ENCODE results near the gene GLT1D1.
A peak's percentile ranks its signal among the peaks of the same experiment; 100 is the strongest.
"Not testable (repeated sequence)": the region's sequence is repeated elsewhere in the genome, so short reads cannot be mapped to it uniquely, and the experiment has no call there.

Gene GLT1D1

DNA sequence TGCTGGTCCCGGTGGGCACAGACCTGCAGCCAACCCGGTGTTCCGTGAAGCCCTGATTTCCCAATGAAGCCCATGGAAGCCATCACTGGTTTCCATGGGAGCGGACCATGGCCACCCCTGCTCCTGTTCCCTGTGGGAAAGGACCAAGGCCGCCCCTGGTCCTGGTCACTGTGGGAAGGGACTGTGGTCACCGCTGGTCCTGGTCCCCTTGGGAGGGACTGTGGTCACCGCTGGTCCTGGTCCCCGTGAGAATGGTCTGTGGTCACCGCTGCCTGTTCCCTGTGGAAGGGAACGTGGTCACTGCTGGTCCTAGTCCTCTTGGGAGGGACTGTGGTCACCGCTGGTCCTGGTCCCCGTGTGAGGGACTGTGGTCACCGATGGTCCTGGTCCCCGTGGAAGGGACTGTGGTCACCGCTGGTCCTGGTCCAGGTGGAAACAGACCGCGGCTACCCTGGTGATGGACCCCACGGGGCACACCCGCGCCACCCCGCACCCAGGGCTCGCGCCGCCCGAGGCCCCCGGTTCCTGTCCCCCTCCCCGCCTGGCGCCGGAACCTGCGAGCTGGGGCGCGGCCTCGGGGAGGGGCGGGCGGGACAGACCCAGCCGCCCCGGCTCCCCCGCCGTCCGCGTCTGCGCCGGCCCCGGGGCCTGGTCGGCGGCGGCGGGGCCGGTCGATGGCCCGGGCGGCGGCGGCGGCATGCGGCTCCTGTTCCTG lies at the start of gene GLT1D1:
Gene GLT1D1 (plus strand): TSS at position 594 of the 715 bp plus-strand sequence. CDS start 104 bp downstream, at position 698.
- no peak for DNase-seq

DNA sequence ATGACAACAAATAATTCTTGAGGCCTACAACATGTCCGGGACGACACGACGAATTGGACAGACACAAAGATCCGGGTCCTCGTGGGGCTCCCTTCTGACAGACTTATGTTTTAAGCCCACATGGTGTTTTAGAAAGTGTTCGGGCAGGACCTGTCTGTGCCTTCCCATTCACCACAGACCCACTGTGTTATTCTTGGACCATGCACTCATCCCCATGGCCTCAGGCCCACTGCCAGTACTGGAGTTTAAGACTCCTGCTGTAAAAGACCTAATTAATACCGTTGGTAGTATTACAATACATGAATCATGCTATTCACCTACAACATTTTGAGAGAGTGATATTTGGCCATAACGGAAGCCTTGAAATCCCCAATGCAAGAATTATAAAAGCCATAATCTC lies 49.5 kb upstream of the GLT1D1 start:
- DNase-seq, result no peak

DNA sequence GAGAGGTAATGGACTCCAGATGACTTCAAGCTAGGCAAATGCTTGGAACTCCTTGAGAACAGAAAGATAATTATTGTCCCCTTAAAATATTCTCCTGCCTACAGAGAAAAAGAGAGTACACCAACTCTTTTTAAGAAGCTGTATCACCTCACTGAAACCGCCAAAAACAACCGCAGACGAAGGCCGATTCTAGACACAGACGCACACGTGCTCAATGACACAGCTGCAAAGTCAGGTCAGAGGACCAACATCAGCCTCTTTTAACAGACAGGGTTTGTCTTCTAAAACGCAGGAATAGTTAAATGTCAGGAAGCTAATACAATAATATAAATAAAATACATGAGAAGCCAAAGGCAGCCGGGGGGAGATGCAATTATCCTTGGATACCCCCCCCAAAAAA lies 48.5 kb upstream of the GLT1D1 start:
- no peak for DNase-seq

DNA sequence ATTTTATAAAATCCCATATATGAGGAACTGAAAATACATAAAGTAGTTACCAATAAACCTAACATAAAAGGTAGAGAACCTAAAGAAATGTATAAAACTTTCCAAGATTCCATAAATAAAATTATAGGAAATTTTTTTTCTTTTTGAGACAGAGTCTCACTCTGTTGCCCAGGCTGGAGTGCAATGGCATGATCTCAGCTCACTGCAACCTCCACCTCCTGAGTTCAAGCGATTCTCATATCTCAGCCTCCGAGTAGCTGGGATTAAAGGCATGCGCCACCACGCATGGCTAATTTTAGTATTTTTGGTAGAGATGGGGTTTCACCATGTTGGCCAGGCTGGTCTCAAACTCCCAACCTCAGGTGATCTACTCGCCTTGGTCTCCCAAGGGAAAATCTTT lies 47.9 kb upstream of the GLT1D1 start:
- not testable (repeated sequence) for DNase-seq

DNA sequence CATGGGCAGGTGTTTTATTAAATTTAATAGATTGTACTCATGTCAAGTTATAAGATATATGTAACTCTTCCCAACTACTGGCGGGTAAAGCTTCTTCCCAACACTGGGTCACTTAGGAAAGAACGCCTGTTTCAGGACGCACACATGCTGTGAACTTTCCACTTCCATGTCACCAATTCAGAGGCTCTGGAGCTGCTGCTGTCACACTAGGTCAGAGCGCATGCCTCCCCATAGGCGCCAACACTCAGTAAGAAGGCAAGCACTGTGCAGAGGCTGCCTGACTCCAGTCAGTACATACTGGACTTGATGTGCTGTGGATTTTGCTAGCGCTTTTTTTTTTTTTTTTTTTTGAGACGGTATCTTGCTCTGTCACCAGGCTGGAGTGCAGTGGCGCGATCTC lies 46.7 kb upstream of the GLT1D1 start:
- DNase-seq, result no peak

DNA sequence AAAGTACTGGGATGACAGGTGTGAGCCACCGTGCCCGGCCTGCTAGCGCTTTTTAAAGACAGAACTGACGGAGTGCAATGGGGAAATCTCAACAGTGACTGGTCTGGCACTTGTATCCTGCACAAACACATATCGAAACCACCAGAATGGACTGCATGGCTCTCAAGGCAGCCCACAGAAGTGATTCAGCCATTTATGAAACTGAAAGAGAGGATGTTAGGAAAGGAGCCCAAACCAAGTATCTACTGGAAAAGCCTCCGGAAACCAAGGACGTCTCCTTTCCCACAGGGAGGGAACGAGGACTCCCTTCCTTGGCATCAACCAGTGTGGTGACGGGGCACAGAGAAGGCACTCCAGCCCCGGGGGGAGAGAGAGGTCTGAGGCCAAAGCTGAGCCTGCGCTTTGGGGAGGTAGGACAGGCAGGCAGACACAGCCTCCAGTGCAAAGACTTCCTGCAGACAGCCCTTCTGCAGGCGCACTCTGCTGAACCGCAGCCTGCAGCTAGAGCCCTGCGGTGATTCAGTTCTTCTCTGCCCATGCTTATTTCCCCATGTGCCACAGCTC lies 46.0 kb upstream of the GLT1D1 start:
- no peak for DNase-seq

DNA sequence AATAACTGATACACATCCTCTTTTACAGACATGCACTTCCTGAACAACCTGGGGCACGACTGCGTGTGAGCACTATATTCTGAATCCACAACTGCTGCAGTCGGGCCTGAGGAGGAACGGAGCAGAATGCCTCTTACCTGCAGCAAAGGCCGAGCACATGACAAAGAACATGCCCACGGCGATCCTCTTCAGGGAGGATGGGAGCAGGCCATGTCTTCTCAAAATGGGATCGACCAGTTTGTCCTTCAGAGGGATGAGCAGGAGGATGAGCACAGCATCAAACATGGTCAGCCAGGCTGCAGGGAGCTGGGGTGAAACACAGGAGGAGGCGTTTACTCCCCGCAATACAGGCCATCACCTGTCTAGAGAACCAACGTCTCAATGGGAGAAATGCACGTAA lies 44.6 kb upstream of the GLT1D1 start:
- no peak for DNase-seq

DNA sequence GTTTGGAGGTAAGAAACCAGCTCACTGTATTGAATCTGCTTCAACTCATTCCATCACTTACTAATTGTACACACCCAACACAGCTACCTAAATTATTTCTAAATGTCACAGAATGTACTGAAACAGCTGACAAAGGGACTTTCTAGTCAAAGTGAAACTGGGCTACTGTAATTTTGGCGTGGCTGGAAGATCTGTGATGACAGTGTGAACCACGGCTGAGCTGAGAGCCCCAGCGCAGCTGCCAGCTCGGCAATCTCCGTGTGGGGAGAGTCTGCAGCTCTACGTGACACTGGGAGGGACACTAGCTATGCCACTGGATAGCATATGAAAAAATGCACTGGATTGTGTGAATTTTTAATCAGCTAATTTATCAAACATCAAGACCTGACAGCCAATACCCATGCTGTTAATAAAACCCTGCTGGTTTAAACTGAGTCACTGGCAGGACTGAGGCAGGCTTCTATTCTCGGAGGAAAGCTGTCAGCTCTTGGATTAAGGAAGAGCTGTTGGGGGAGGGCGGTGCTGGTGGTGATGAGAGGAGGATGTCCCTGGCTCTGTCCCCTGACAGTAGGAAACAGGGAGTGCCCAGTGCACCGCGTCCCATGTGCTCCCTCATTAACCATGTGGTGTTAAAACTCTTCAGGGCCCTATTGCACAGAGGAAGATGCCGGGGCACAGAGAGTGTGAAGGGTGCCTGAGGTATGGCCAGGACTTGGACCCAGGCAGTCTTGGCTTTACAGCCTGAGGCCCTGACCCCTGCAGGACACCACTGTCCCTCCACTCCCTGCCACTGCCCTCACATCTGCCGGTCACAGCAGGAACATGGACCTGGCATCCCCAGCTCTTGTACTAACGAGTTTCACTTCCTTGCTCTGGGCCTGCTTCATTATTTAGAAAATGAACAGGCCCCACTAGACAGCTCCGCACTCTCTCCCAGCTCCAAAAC lies 42.8 kb upstream of the GLT1D1 start:
- DNase-seq, result peak; percentile 25

DNA sequence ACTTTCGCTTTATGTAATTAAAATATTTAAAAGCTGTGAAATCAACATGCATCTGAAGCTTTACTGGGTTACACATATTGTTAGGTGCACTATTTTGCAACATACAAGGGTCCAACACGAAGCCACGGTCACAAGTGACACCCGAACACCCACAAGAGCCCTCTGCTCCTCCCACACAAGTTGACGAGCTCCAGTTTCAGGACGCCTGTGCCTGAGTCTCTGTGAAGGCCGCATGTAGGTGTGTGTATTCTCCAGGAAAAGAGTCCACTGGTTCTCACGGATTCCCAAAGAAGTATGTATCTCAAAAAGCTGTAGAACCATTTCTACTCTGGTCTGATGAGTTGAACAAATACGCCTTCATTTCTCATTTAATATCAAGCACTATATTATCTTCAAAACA lies 41.5 kb upstream of the GLT1D1 start:
- no peak for DNase-seq

DNA sequence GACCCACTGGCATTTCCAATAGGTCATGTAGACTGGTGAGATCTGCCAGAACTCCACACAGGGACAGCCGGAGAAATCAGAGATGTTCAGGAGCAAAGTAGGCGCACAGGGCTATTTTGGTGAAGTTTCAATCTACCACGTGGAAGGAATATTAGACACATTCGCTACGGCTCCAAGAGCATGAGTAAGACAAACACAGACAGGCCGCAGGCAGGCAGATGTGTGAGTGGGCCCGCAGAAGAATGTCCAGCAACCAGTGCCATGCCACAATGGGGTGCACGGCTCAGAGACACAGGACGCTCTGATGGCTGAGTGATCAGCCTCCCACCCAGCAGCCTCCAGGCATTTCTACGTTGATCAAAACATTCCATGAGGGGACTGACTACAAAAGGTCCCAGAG lies 39.9 kb upstream of the GLT1D1 start:
- DNase-seq, result no peak

DNA sequence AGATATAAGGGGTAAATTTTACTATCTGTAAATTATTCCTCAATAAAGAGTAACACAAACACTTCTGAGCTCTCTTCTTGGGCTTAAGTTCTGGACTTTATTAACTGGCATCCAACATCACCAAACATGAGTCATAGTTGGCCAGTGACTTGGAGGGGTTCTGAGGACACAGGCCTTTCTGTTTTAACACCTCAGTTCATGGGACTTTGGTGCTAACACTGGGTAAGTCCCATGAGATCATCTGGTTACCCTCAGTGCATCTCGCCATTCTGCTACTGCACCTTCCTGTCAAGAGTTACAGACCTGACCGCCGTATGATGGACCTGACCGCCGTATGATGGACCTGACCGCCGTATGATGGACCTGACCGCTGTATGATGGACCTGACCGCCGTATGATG lies 39.4 kb upstream of the GLT1D1 start:
- no peak for DNase-seq

DNA sequence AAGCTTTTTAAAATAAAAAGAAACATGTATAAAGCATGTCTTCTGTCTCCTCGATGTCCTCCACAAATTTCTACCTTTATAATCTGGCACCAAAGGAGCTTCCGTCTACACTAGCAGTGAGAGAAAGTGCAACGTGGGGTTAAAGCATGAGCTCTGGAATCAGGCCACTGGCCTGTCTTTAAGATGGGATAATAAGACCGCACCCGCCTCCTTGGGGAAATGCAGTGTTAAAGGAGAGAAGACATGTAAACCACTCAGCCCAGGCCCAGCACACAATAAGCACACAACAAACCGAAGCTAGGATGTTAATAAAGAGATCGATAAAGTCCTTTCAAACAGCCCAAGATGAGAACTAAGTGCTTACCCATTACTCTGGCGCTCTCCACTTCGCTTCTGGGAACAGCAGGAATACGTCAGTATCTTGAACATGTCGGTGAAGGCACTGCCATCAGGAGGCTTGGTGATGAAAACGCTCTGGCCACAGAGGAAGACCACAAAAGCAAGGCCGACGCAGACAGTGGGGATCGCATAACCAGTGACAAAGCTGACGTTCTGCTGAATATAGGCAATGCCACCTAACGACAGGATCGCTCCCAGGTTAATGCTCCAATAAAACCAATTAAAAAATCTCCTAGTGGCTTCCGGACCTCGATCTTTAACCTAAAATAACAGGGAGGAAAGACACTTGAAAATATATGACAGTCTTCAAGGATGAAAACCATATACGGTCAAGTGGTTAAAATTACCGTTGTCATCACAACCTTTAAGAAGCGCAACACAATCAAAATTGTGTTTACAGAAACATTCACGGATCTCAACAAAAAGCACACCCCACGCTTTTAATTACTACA lies 38.6 kb upstream of the GLT1D1 start:
- DNase-seq, result no peak

DNA sequence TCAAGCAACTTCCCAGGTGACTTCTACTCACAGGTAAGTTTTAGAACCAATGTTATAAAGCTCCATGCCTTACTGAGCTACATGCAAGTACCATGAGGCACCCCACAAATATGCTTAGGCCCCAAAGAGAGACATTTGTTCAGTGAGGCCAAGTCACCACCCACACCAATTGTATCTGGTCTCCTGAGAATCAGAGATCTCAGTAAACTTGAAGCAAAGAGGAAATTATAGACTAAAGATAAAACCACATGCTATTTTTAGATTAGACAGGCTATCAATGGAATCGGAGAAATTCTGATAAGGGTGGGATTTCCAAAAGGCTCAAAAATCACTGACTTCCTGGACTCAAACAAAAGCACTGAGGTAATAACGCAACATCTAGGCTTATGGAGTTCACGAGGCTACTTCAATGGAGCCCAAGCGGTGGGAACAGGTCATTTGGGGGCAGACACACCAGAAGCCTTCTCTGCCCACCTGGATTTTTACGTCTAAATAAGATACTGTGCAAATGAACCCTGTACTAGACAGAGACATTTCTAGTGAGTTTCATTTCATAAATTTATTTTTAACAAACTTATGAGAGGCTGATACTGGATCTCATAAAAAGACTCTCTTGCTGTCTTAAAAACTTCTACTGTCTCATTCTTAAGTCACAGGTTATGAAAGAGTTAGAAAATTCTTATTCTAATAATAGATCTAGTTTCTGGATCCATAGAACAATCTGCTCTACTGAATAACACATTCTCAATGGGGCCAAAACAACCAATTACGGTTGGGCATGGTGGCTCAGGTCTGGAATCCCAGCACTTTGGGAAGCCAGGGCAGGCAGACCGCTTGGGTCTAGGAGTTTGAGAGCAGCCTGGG lies 37.3 kb upstream of the GLT1D1 start:
- DNase-seq, result no peak

DNA sequence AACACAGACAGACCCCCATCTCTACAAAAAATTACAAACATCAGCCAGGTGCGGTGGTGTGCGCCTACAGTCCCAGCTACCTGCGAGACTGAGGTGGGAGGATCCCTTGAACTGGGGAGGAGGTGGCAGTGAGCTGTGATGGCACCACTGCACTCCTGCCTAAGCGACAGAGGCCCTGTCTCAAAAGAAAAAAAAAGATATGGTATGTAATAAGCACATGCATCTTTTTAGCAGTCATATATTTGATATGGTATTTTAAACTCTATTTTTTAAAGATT lies 36.7 kb upstream of the GLT1D1 start:
- DNase-seq, result no peak

DNA sequence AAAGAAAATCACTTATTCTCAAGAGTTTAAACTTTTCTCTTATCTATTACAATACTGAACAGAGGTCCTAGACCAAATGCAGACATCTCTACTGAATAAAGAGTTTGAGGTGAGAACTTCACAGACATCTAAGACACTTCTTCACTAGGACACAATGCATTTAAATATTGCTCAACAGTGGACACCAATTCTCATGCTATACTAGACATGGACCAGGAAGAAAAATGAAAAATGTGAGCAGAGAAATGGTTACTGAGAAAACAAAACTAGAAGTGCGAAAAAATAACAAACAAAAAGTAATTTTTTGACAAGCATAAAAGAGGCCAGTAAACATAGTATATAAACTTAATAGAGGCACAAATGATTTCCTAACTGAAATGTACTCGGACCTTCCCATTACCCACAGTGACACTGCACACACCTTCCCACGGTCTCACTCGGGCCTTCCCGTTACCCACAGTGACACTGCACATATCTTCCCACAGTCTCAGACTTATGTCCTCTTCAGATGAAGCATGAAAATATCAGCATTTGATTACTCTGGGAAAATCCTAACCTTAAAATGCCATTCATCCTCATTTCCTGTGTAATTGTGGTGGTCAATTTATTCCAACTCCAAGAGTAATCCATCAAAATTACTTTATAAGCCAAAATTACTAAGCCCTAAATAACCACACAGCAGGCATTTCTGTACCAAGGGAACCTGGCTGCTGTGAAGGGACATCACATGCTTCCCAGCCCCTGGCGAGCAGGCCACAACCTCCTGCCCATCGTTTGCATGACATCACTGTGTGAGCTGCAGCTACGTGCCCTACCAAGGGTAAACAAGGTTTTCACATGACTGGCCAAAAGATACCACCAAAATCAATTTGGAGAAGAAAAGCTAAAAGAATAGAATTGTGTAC lies 35.9 kb upstream of the GLT1D1 start:
- DNase-seq, result no peak

DNA sequence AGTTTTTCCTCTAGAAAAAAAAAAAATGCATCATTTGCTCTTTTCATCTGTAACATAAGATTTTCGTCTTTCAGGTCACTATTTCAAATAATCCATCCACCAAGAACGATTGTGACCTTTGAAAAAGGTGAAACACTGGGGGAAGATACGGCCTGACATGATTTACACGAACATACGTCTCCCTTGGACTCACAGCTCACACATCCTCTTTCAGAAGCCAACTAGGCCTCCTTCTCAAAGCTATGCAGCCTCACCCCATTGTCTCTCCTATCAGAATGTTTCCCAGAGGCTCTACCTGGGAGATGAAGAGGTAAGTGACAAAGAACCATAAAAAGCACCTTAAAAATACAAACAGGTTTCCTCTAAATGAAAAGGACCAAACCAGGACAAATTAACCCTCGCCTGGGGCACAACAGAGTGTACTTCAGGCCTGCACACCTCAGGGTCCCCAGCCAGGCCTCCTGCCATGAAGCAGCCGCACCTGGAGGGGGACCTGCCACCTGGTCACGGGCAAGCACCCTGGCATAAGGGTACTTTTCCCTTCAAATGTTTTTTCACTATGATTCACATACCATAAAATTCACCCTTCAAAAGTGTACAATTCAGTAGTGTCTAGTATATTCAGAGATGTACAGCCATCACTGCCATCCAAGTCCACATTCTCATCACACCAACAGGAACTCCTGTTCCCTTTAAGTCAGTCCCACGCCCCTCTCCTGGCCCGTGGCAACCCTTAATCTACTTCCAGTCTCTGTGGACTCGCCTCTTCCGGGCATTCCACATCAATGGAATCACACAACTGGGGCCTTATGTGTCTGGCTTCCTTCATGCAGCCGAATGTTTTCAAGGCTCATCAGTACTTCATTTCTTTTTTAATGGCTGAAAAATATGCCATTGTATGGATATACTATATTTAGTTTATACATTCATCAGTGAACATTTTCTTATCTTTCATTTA lies 34.9 kb upstream of the GLT1D1 start:
- DNase-seq, result no peak

DNA sequence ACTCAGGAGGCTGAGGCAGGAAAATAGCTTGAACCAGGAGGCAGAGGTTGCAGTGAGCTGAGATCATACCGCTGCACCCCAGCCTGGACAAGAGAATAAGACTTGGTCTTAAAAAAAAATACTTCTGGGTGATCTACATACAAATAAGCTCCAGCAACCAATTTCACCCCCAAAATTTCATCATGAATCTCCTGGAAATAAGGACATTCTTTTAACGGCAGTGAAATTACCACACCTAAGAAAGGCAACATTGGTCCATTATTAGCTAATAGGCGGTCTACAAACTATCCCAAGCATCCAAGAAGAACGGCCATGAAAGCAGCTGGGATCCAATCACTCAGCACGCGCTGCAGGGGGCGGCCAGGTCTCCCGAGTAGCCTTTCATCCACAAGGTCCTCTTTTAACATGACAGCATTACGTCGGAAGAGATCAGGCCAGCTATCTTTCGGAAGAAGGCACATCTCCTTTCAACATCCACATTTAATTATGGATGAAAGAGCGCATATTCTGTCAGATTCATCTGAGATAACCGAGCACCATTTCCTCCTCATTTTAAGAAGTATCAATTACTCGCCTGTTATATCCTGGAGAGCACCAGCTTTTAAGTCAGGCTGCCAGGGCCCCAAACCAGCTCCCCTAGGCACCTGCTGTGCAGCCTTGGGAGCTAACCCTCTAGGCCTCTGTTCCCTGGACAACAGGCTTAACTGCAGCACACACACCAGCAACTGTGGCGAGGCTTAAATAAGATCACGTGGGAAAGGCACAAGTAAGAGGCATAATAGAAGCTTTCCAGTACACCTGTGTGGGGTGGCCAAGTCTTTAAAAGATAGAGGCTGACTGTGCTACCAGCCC lies 33.8 kb upstream of the GLT1D1 start:
- no peak for DNase-seq

DNA sequence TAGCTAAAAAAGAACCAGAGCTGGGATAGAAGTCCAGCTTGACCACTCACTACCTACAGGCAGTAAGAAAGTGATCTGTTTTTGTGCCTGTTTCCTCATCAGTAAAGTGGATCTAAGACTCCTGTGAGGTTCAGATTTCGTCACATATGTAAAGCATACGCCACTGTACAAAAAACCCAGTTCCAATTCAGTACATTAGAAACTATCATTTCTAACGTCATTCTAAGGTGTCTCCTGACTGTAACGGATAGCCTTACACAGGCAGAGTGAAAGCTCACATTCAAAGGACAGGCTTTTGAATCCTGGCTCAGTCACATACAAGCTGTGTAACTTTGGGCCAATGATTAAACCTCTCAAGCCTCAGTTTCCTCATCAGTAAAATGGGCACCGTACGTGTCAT lies 33.0 kb upstream of the GLT1D1 start:
- no peak for DNase-seq

Measured in HCEC 1CT (cell line).